ENCODE measurements around the gene ALLC.

The ALLC gene

GRCh38 chr2:3742743-3743508, 84.9 kb downstream of the ALLC start:
- in situ Hi-C loops (cut with HindIII; ENCODE audit: low sequenced_read_pairs): no loop called here

- in situ Hi-C loops (cut with HindIII; ENCODE audit: low sequenced_read_pairs): no loop called here
Measured at GRCh38 chr2:3743951-3744555, 86.1 kb downstream of the ALLC start.

GRCh38 chr2:3745920-3746319, 87.9 kb downstream of the ALLC start:
- in situ Hi-C loops (cut with HindIII; ENCODE audit: low sequenced_read_pairs): no loop called here

GRCh38 chr2:3747032-3747654, 89.1 kb downstream of the ALLC start:
- in situ Hi-C loops (cut with HindIII; ENCODE audit: low sequenced_read_pairs): no loop called here

GRCh38 chr2:3747826-3748225, 89.8 kb downstream of the ALLC start:
- in situ Hi-C loops (cut with HindIII; ENCODE audit: low sequenced_read_pairs): no loop called here

GRCh38 chr2:3749201-3749600, 91.2 kb downstream of the ALLC start:
- in situ Hi-C loops (cut with HindIII; ENCODE audit: low sequenced_read_pairs): no loop called here

GRCh38 chr2:3751251-3751650, 93.3 kb downstream of the ALLC start:
- in situ Hi-C loops (cut with HindIII; ENCODE audit: low sequenced_read_pairs): no loop called here

GRCh38 chr2:3751806-3752205, 93.8 kb downstream of the ALLC start:
- in situ Hi-C loops (cut with HindIII; ENCODE audit: low sequenced_read_pairs): no loop called here

Data from endothelial cell of hepatic sinusoid (primary cell).